Measurements from ENCODE around the gene TAAR1.

- TF ChIP-seq, protein P1, sequence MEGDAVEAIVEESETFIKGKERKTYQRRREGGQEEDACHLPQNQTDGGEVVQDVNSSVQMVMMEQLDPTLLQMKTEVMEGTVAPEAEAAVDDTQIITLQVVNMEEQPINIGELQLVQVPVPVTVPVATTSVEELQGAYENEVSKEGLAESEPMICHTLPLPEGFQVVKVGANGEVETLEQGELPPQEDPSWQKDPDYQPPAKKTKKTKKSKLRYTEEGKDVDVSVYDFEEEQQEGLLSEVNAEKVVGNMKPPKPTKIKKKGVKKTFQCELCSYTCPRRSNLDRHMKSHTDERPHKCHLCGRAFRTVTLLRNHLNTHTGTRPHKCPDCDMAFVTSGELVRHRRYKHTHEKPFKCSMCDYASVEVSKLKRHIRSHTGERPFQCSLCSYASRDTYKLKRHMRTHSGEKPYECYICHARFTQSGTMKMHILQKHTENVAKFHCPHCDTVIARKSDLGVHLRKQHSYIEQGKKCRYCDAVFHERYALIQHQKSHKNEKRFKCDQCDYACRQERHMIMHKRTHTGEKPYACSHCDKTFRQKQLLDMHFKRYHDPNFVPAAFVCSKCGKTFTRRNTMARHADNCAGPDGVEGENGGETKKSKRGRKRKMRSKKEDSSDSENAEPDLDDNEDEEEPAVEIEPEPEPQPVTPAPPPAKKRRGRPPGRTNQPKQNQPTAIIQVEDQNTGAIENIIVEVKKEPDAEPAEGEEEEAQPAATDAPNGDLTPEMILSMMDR (IDR thresholded peaks at IDR 0.05; ENCODE audit: low read length): no peak
- TF ChIP-seq EZH2 (IDR thresholded peaks at IDR 0.05; ENCODE audit: borderline replicate concordance, low read length): no peak
Measured at GRCh38 chr6:132633362-132633761, 25.6 kb downstream of the TAAR1 start.

Data from OCI-LY1 (cell line).